ENCODE results near the gene NPPB.

NPPB gene

GRCh38 chr1:11856698-11857097 is 2.0 kb downstream of the NPPB start:
- no peak for DNase-seq

- DNase-seq, result no peak
Observed at GRCh38 chr1:11855430-11855829, 3.3 kb downstream of the NPPB start.

DNA sequence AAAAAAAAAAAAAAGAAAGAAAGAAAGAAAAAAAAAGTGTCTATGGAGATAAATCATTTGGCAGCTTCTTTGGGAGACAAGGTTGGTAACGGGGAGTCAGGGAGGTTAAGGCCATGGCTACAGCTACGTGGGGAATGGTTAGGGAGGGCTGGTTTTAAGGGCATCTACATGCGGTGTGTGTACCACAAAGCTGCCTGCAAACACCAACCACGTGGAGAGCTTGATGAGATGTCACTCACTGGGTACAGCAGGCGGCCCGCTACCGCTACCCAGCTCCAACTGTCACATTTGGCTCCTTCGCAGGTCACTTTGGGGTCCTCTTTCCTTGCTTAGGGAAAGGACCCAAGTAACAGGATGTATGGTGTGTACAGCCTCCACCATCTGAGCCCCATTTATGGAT is 4.2 kb downstream of the NPPB start:
- DNase-seq, result no peak

DNA sequence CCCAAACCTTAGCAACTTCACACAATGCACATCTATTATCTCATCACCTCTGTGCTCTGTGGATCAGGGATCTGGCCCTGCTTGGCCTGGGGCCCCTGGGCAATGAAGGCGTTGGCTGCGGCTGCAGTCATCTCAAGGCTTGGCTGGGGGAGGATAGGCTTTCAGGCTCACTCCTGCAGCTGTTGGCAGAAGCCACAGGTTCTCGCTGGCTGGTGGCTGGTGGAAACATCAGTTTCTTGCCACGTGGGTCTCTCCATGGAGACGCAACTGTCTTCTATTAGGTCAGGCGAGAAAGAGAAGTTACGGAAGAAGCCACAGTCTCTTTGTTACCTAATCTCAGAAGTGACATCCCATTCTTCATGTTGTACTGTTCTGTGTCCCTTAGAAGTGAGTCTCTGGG is 7.6 kb downstream of the NPPB start:
- DNase-seq, result no peak

DNA sequence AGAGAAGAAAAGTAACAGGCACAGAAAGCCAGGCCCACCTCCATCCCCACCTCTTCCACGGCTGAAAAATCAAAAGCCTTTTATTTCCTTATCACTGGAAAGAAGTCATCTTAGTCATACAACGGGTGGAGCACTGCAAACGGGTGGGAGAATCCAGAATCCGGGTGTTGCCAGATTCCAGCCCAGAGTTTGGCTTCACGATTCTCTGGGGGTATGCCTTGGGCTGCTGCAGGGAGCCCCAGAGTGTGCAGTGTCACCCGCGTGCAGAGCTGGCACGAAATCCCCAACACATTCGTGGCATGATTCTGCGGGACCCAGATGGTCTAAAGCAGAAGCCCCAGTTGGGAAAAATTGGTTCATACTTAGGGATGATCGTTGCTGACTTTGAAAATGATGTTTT is 8.6 kb downstream of the NPPB start:
- DNase-seq, result no peak

DNA sequence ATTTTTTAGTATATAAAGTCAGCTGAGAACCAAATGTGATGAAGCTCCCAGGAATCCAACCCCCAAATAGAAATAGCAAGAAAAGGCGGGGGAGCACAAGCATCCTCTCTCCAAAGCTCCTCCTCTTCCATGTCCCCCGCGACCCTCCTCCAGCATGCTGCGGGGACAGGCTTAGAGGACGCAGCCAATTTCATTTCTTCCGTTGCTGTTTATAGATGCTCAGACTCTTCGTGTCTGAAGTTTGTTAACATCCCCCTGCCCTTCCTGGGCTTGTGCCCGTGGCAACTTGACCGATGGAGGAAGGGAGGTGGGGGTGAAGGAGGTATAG is 10.4 kb downstream of the NPPB start:
- no peak for DNase-seq

DNA sequence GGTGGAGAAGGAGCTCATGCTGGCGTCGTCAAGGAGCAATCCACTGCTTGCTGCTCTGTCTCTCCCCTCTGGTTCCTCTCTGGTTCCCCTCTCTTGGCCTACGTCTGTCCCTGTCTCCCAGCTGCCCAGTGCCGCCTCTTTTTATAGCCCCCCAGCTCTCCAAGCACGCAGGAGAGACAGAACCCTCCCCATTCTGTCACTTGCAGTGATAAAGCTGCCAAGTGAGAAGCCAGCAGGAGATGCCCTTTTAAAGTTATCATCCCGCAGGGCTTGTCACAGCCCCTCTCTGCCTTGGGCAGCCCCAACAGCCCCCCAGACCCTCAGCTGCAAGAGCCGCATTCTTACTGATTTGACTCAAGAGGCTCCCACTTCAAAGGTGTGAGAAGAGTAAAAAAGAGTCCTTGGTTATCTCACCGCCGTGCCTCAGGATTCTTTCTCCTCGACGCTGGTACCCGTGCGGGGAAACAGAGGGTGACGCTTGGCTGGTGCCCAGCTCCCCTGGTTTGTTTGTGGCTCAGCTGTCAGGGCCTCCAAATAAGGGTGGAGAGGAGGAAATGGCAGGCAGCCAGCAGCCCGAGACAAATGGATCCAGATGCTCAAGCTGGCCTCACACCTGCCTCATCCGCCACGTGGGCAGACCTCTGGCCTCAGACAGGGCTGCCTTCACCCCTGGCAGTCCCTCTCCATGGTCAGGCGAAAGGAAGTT is 10.9 kb downstream of the NPPB start, which contains the start of gene NPPA:
Gene NPPA (minus strand): TSS at position 117 of the 706 bp plus-strand sequence. CDS start 99 bp downstream, at position 18.
- no peak for DNase-seq

- DNase-seq, result no peak
Observed at GRCh38 chr1:11845641-11846335, 13.0 kb downstream of the NPPB start.

- no peak for DNase-seq
Observed at GRCh38 chr1:11842154-11843041, 16.3 kb downstream of the NPPB start.

DNA sequence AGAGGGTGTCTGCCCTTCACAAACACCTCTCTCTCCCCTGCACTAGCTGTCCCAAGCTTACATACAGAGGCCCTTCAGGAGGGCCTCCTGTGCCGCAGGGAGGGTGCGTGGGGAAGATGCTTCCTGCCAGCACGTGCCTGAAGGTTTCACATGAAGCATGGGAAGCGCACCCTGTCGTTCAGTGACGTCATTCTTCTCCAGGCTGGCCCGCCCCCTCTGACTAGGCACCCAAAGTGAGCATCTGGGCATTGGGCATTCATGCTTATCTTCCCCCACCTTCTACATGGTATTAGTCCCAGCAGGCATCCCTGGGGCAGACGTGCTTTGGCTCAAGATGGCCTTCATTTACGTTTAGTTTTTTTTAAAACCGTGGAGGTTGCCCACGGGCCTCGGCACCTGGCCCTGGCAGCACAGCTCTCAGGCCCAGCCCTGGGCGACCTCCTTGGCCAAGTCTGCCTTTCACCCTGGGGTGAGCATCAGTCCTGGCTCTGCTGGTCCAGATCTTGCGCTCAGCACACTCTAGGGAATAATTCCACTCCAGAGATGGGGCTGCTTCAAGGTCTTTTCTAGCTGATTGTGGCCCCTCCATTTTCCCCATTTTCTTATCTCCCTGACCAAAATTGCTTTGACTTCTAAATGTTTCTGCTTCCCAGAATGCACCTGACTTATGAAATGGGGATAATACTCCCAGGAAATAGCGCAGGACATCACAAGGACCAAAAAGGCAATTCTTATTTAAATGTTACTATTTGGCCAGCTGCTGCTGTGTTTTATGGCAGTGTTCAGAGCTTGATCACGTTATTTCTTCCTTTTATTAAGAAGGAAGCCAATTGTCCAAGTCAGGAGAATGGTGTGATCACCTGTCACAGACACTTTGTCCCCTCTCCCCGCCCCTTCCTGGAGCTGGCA is 17.2 kb downstream of the NPPB start:
- DNase-seq, result no peak

- DNase-seq, result no peak
Observed at GRCh38 chr1:11839727-11840705, 18.7 kb downstream of the NPPB start.

DNA sequence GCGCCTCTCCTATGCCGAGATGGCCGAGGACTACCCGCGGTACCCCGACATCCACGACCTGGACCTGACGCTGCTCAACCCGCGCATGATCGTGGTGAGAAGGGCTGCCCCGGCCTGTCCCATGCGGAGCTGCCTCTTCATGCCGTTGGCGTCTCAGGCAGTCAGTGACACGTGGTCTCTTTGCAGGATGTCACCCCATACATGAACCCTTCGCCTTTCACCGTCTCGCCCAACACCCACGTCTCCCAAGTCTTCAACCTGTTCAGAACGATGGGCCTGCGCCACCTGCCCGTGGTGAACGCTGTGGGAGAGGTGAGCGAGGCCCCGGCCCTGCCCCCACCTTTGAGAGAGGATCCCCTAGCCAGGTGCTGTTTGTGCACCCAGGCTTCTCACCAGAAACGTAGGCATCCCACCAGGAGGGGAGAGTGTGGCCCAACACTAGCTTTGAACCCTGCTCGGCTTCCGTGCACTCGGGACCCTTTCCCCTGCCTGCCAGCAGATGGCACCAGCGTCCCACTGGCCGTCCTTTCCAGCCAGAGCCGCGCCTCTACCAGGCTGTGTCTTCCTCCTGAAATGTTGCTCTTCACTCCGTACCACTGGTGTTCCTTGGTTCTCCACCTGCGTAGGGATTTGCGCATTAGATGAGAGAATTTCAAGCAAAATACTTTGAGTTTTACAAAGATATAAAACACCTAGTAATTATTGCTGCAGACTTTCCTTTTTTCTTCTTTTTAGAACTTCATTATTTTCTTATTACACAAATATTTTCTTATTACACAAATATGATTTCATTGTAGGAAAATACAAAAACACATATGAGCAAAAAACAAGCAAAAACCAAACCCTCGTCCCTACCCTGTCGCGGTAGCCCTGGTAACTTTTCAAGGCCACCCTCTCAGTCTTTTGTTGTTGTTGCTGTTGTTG is 20.1 kb downstream of the NPPB start:
- peak; percentile 53 for DNase-seq

DNA sequence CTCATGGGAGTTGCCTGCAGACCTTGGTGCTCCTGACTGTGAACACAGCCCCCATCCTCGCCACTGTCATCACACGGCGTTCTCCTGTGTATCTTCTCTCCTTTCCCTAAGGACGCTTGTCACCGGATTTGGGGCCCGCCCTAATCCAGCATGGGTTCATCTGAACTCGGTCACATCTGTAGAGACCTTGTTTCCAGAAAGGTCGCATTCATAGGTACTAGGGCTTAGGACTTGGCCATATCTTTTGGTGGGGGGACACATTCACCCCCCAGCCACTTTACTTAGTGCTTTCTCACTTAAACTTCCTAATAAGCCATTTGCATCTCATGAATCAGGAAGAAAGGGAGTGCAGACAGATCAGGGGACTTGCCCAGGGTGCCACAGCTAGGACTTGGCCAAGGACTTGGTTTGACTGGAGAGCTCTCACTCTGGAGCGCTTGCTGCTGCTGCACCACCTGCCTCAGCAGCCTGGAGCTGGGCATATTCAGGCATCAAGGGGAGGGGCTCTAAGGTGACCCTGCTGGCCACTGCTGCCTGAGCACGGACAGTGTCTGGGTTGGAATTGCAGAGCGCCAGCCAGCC is 20.9 kb downstream of the NPPB start:
- DNase-seq, result no peak

DNA sequence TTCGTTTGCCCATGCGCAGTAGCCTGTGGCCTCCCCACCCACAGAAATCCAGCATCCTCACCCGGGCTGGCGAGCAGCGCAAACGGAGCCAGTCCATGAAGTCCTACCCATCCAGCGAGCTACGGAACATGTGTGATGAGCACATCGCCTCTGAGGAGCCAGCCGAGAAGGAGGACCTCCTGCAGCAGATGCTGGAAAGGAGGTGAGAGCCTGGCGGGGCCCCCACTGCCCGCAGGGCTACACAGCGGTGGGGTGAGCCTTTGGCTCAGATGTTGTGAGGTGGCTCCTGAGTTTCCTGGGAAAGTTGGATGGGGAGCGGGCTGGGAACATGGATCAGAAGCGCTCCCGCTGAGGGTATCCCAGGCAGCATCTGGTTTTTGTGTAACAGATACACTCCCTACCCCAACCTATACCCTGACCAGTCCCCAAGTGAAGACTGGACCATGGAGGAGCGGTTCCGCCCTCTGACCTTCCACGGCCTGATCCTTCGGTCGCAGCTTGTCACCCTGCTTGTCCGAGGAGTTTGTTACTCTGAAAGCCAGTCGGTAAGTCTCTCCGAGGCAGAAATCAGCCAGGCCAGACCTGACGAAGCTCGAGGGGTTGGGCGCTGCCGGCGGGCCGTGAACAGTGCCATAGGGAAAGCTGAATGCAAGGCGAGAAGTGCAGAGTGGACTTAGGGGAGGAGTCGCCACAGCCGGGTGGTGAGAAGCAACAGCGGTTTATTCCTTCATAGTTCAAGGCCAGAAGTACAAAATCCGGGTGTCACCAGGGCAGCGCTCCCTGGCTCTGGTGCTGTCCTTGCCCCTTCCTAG is 21.6 kb downstream of the NPPB start:
- no peak for DNase-seq

DNA sequence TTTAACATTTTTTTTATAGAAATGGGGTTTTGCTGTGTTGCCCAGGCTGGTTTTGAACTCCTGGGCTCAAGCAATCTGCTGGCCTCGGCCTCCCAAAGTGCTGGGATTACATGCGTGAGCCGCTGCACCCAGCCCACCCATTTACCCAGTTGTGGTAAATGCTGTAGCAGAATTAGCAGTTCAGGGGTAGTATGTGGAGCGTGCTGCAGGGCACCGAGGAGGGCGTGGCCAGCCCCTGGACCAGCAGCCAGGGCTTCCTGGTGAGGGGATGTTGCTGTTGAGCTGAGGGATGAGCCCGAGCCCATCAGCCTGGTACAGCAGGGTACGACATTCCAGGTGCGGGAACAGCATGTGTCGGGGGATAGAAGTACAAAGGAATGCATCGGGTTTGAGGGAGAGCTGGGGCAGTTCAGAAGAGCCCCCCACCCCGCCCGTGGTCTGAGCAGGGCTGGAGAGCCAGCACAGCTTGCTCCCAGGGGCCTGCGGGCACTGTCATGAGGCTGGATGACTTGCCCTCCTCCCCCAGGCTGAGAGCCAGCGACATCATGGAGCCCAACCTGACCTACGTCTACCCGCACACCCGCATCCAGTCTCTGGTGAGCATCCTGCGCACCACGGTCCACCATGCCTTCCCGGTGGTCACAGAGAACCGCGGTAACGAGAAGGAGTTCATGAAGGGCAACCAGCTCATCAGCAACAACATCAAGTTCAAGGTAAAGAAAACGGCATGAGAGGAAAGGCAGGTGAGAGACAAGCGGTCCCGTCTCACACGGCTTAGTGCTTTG is 23.1 kb downstream of the NPPB start:
- DNase-seq, result no peak

GRCh38 chr1:11833900-11834299 is 24.8 kb downstream of the NPPB start:
- DNase-seq, result no peak

DNA sequence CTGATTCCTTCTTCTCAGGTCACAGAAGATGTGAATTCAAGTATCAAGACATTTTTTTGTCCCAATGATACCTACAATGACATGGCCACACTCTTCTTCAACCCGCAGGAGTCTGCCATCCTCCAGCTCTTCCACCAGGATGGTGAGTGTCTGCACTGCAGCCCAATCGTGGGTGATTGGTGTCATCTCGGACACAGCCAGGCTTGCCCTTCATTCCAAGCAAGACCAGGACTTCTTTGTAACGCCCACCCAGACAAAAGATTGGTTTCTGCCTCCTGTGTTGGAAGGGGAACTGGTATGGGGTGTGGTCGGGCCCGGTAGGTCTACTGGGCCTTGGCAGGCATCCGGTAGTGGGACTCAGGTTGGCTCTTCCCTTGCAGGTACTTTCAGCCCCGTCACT is 25.2 kb downstream of the NPPB start:
- no peak for DNase-seq
